T47D (cell line): Measurements from ENCODE around the gene MPND.
A peak's percentile ranks its signal among the peaks of the same experiment; 100 is the strongest.

Experiments
- DNase-seq, 2 experiments: peaks; one replicate each; pipeline versions ENCODE4 v3.0.0 to v3.0.0-alpha.2; 2011 to 2012; ENCODE audit warnings: low read depth in 1 of 2, low spot score in 1 of 2
- JUND ChIP-seq: IDR thresholded peaks from 2 replicates; pipeline ENCODE4 v1.6.1; 2012; ENCODE audit warnings: low read depth
- in situ Hi-C: cut with HindIII; loops from 2 replicates; pipeline ENCODE4 v1.10.0; 2016; ENCODE audit warnings: low sequenced_read_pairs, low pct_unique_long_range_greater_than_20kb

The MPND gene

DNA sequence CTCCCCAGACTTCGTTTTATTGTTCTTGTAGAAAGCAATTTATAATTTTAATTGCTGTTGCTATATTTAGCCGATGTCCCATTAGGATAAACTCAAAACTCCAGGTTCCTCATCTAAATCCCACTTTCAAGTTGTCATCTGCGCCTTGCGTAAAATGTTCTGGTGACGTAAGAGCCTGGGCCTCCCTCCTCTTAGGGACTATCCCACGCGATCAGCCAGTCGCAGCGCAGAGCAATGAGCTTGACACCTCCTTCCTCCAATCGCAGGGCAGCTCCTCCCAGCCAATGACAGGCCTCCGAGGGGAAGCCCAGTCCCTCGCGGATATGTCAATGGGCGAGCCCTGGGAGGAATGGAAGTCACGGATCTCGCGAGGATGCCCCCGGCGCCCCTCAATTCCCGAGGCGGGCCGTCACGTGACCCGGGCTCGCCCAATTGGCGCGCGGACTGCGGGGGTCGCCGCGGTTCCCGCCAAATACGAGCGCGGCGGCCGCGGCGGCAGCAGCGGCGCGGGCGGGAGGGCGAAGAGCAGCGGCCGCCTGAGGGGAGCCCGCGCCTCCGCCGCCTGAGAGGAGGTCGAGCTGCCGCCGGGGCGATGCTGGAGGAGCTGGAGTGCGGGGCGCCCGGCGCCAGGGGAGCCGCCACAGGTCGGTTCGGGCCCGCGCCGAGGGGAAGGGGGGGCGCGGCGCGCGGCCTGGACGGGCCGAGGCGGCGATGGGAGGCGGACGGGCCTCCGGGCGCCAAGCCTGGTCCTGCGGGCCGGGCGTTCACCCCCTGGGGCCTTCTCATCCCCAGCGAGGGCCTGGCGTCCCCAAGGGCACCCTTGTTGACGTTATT, 59.0 kb downstream of the MPND start, which contains the start of gene CHAF1A:
CHAF1A (plus strand) TSS at position 470 of the 834 bp plus-strand sequence; CDS start at position 593, 123 bp downstream.
- in situ Hi-C loops = no loop called here
- peak; percentile 99 for DNase-seq
- TF ChIP-seq JUND = no peak

DNA sequence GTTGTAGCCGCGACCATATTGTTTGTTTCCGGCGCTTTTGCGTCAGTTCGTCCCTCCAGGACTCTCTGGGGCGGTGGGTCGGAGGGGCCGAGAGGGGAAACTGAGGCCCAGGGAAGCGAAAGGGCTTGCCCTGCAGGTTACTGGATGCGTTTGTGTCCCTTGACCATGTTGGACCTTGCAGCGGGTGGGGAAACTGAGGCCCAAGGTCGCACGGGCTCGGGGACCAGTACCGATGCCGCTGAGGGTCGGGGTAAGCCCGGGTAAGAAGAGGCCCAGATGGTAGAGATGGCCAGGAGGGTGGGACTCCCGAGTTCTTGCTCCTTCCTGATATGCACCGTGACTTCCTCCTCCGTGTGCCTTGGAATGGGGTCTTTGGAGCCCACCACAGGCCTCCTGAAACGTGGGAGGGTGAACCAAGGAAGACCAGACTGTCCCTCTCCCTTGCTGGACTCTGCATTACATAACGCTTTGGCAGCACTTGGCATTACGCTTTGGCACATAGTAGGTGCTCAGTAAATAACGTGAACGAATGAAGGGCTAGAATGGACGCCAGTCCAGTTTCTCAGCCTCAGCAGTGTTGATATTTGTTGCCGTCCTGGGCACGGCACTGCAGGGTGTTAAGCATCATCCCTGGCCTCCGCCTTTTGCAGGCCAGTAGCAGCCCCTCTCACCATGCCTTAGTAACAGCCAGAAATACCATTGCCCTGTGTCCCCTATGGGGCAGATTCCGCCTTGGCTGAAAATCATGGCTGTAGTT, 59.8 kb downstream of the MPND start:
- no peak for DNase-seq
- no peak for TF ChIP-seq JUND
- in situ Hi-C loops = no loop called here

DNA sequence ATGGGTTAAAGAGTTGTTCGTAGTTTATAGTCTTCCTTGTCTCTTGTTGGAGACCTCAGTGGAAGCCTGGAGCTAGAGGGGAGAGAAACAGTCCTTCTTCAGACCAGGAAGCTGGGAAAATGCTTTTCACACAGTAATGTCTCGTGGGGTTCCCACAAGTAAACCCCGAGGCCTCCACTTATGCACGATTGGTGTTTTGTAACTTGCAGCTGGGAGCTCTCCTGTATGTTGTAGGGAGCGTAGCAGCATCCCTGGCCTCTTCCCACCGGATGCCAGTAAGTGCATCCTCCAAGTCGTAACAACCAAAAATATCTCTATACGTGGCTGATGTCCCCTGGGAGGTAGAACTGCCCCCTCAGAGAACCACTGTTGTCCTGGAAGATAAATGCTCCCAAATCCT, 62.6 kb downstream of the MPND start:
- TF ChIP-seq JUND = no peak
- DNase-seq = no peak
- in situ Hi-C loops = no loop called here

DNA sequence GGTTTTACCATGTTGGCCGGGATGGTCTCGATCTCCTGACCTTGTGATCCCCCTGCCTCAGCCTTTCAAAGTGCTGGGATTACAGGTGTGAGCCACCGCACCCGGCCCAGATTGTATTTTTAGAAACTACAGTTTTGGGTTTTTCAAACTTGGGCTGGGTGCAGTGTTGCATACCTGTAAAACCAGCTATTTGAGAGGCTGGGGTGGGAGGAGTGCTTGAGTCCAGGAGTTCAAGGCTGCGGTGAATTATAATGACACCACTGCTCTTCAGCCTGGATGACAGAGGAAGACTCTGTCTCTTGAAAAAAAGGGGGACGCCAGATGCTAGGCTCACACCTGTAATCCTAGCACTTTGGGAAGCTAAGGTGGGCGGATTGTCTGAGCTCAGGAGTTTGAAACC, 63.3 kb downstream of the MPND start:
- in situ Hi-C loops = no loop called here
- DNase-seq = no peak
- TF ChIP-seq JUND = no peak

DNA sequence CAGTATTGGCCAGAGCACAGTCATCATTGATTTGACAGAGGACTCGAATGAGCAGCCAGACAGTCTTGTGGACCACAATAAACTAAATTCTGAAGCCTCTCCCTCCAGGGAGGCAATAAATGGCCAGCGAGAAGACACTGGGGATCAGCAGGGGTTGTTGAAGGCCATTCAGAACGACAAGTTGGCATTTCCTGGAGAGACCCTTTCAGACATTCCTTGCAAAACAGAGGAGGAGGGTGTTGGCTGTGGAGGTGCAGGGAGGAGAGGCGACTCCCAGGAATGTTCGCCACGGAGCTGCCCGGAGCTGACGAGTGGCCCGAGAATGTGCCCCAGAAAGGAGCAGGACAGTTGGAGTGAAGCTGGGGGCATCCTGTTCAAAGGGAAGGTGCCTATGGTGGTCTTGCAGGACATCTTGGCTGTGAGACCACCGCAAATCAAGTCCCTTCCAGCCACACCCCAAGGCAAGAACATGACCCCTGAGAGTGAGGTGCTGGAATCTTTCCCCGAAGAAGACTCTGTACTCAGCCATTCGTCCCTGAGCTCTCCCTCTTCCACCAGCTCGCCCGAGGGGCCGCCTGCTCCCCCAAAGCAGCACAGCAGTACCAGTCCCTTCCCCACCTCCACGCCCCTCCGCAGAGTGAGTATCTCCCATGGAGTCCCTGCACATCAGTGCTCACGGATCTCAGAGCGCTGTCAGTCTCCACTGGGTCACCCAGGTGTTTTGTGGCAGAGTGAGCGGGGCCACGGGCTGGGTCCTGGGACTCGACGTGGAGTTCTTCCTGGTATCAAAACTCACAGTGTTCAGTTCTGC, 66.0 kb downstream of the MPND start:
- no peak for DNase-seq
- in situ Hi-C loops = no loop called here
- no peak for TF ChIP-seq JUND
